Fibroblast of skin of left biceps (primary cell): ENCODE results near the gene GABRG3.

ENCODE experiments used
- DNase-seq, 2 experiments: peaks; one replicate each; pipeline ENCODE4 v3.0.0-alpha.2; 2013; ENCODE audit warnings: low read depth in 2 of 2

The GABRG3 gene

GRCh38 chr15:27459836-27460235 lies 488.9 kb downstream of the GABRG3 start:
- no peak for DNase-seq

GRCh38 chr15:27461181-27461580 lies 490.2 kb downstream of the GABRG3 start:
- no peak for DNase-seq

- no peak for DNase-seq
Observed at GRCh38 chr15:27463525-27464088, 492.6 kb downstream of the GABRG3 start.

- DNase-seq = no peak
Observed at GRCh38 chr15:27464941-27465612, 494.1 kb downstream of the GABRG3 start.

GRCh38 chr15:27466758-27467157 lies 495.8 kb downstream of the GABRG3 start:
- no peak for DNase-seq

- no peak for DNase-seq
Observed at GRCh38 chr15:27468151-27468591, 497.2 kb downstream of the GABRG3 start.

- DNase-seq = no peak
Observed at GRCh38 chr15:27473845-27474244, 502.9 kb downstream of the GABRG3 start.

GRCh38 chr15:27475395-27475794 lies 504.4 kb downstream of the GABRG3 start:
- no peak for DNase-seq

- no peak for DNase-seq
Observed at GRCh38 chr15:27479296-27480140, 508.5 kb downstream of the GABRG3 start.

- no peak for DNase-seq
Observed at GRCh38 chr15:27480141-27480530, 509.2 kb downstream of the GABRG3 start.

GRCh38 chr15:27480642-27481041 lies 509.7 kb downstream of the GABRG3 start:
- DNase-seq = no peak

GRCh38 chr15:27481768-27482167 lies 510.8 kb downstream of the GABRG3 start:
- DNase-seq = no peak

- no peak for DNase-seq
Observed at GRCh38 chr15:27482287-27482686, 511.3 kb downstream of the GABRG3 start.

- DNase-seq = no peak
Observed at GRCh38 chr15:27483124-27483523, 512.1 kb downstream of the GABRG3 start.

- no peak for DNase-seq
Observed at GRCh38 chr15:27485265-27485664, 514.3 kb downstream of the GABRG3 start.

- no peak for DNase-seq
Observed at GRCh38 chr15:27486051-27486450, 515.1 kb downstream of the GABRG3 start.

GRCh38 chr15:27486683-27487647 lies 516.0 kb downstream of the GABRG3 start:
- peak; percentile 38 to 40 for DNase-seq

- DNase-seq = no peak
Observed at GRCh38 chr15:27487846-27488245, 516.9 kb downstream of the GABRG3 start.

GRCh38 chr15:27490867-27491595 lies 520.0 kb downstream of the GABRG3 start:
- no peak for DNase-seq

GRCh38 chr15:27491666-27492621 lies 521.0 kb downstream of the GABRG3 start:
- DNase-seq = no peak
